Fibroblast of the aortic adventitia (primary cell): Measurements from ENCODE around the gene MYO5B. TPM values are rescaled to one million over a fixed set of nuclear protein-coding genes. Genes with fewer than 3 reads are reported as not detected.
A peak's percentile ranks its signal among the peaks of the same experiment; 100 is the strongest.

Source experiments
- DNase-seq: peaks from one replicate; pipeline ENCODE4 v3.0.0-alpha.2; 2010; ENCODE audit warnings: low read depth
- H3K4me3 ChIP-seq: 2 replicates; pipeline ENCODE4 v1.5.1; 2011; ENCODE audit warnings: low read depth, mild to moderate bottlenecking, control low read depth, low read length, moderate library complexity
- CTCF ChIP-seq: IDR thresholded peaks from 2 replicates; pipeline ENCODE4 v1.5.1; 2011; ENCODE audit warnings: mild to moderate bottlenecking, low read length, control low read depth, inconsistent platforms; ENCODE audit not compliant: insufficient read depth
- total RNA-seq: library from RNA; depleted of rRNA; stranded (reverse); fragments of >200 nt; gene quantifications from 2 replicates; pipeline ENCODE4 v1.2.3, GENCODE V29; 2012; ENCODE audit warnings: low replicate concordance

MYO5B gene
- total RNA-seq, 1 donor, result 0.09 TPM

GRCh38 chr18:49817947-49818346 is 377.0 kb downstream of the MYO5B start:
- TF ChIP-seq CTCF, result no peak
- no peak overlapping the region for H3K4me3 ChIP-seq
- DNase-seq, result no peak

- no peak for TF ChIP-seq CTCF
- DNase-seq, result no peak
These were observed 379.0 kb downstream of the MYO5B start for GRCh38 chr18:49815927-49816326.

GRCh38 chr18:49814147-49814499 is 380.8 kb downstream of the MYO5B start:
- H3K4me3 ChIP-seq, result peak overlapping the region; percentile 88
- TF ChIP-seq CTCF, result no peak
- DNase-seq, result peak; percentile 66

More at GRCh38 chr18:49815927-49816326, 379.0 kb downstream of the MYO5B start:
- H3K4me3 ChIP-seq, result no peak overlapping the region

GRCh38 chr18:49813319-49814146 is 381.4 kb downstream of the MYO5B start, which contains the start of gene ACAA2:
Gene ACAA2, minus strand, starts transcription at chr18:49813533. Its CDS starts 49 bp downstream, at chr18:49813484.
- no peak for TF ChIP-seq CTCF
- peak within 1 kb of the TSS; percentile 88 for H3K4me3 ChIP-seq
- DNase-seq, result peak; percentile 91

- peak; percentile 41 for DNase-seq
- peak overlapping the region; percentile 88 for H3K4me3 ChIP-seq
- no peak for TF ChIP-seq CTCF
These were observed 382.0 kb downstream of the MYO5B start for GRCh38 chr18:49813069-49813318.

- no peak for TF ChIP-seq CTCF
- peak; percentile 43 for DNase-seq
- peak overlapping the region; percentile 88 for H3K4me3 ChIP-seq
These were observed 382.5 kb downstream of the MYO5B start for GRCh38 chr18:49812286-49813068.
